Psoas muscle (tissue), 8 donors: ENCODE data around the gene HADH. TPM values are rescaled to one million over a fixed set of nuclear protein-coding genes. Genes with fewer than 3 reads are reported as not detected.
"Not testable (repeated sequence)": the region's sequence is repeated elsewhere in the genome, so short reads cannot be mapped to it uniquely, and the experiment has no call there.

ENCODE experiments used
- ATAC-seq, 4 donors: fragments of 200-7000 bp; cut with Tn5 transposase; one replicate each; pipeline ENCODE4 v1.9.1; 2020; ENCODE audit warnings: moderate library complexity in 3 of 4, mild to moderate bottlenecking in 2 of 4
- DNase-seq, 2 donors: peaks; one replicate each; pipeline ENCODE4 v3.0.0-alpha.2; 2020
- H3K27ac ChIP-seq: fragments of 200-600 bp; one replicate; pipeline ENCODE4 v1.8.0; 2022
- H3K27me3 ChIP-seq, 3 donors: fragments of 200-600 bp in 1 of 3; one replicate each; pipeline versions ENCODE4 v1.6.1 to v1.8.0; 2013 to 2022; ENCODE audit warnings: low read length in 2 of 3, mild to moderate bottlenecking in 2 of 3, moderate library complexity in 1 of 3; ENCODE audit not compliant: insufficient read depth in 3 of 3
- H3K36me3 ChIP-seq, 2 donors: fragments of 200-600 bp in 1 of 2; one replicate each; pipeline versions ENCODE4 v1.6.1 to v1.8.0; 2013 to 2022; ENCODE audit warnings: low read depth in 1 of 2, mild to moderate bottlenecking in 1 of 2, moderate library complexity in 1 of 2; ENCODE audit not compliant: insufficient read depth in 1 of 2
- H3K4me1 ChIP-seq: fragments of 200-600 bp; one replicate; pipeline ENCODE4 v1.8.0; 2022
- H3K4me3 ChIP-seq: fragments of 200-600 bp; one replicate; pipeline ENCODE4 v1.8.0; 2022; ENCODE audit warnings: mild to moderate bottlenecking
- H3K9me3 ChIP-seq: fragments of 200-600 bp; one replicate; pipeline ENCODE4 v1.8.0; 2022
- CTCF ChIP-seq: fragments of 200-600 bp; IDR thresholded peaks from one replicate; pipeline ENCODE4 v1.8.0; 2022; ENCODE audit warnings: antibody characterized with exemption
- WGBS, 3 donors: extraction: QIAGEN DNeasy Blood & Tissue Kit; methylation state at CpG; one replicate each; pipeline versions ENCODE4 v1.1.6 to v1.1.7; 2013; 5-methylcytosine and 5-hydroxymethylcytosine counted together
- intact Hi-C, 2 donors: fragments of 100-400 bp; cut with DNase I; formaldehyde crosslinking; loops; one replicate each; pipeline versions ENCODE4 v1.11.0 to v1.14.2; 2022
- polyA plus RNA-seq, 3 donors: library from polyadenylated mRNA; stranded (reverse); fragments of 200-250 nt; gene quantifications; one replicate each; pipeline ENCODE4 v1.2.3, GENCODE V29; 2013
- total RNA-seq, 4 donors: library from RNA; stranded (reverse); fragmentation: NEBNext Ultra II Directional in 2 of 4; extraction: Animal tissue kit (Norgen Biotek cat#: 25700) in 2 of 4; gene quantifications; one replicate each; pipeline versions ENCODE4 v1.2.1 to v1.2.4, GENCODE V29; 2021 to 2023
- donor health status: healthy with polysubstance abuse.
- donor health status: DM: no; HTN: no; CAD: no; lungs with moderate emphysema.
- donor health status: Bipolar disorder and iron deficiency.
- donor health status: healthy.
- donor health status: DM: yes; HTN: yes; CAD: no.
- donor health status: DM: no; HTN: no; CAD: no.
- donor health status: DM: no; HTN: no; CAD: no.
- donor health status: DM: yes; HTN: yes; CAD: no.

The HADH gene
- total and polyA plus RNA-seq, 7 donors, result 26.6 to 150 (median 103) TPM

GRCh38 chr4:108005807-108006206 lies 16.1 kb downstream of the HADH start:
- no peak overlapping the region for H3K4me3 ChIP-seq
- H3K4me1 ChIP-seq, result peaks cover 74% of the 10 kb centered on the region
- no peak for TF ChIP-seq CTCF
- H3K27me3 ChIP-seq, result no peaks in the 10 kb centered on the region
- peak overlapping the region; percentile 90 for H3K27ac ChIP-seq
- no peaks in the 10 kb centered on the region for H3K9me3 ChIP-seq
- H3K36me3 ChIP-seq, result peaks cover 0 to 9% of the 10 kb centered on the region in 2 donors
- ATAC-seq (peak in 2 of 4 donors; percentile 2 to 14), DNase-seq (no peak)
- intact Hi-C loops, result no loop called here
- WGBS, 3 donors, result 34 to 66% (median 35%) methylated on average over 1 of the region's 1 CpG

- no peaks in the 10 kb centered on the region for H3K9me3 ChIP-seq
- DNase-seq, result no peak
- no peaks in the 10 kb centered on the region for H3K27me3 ChIP-seq
- TF ChIP-seq CTCF, result no peak
- peak in 2 of 4 donors; percentile 17 to 32 for ATAC-seq
- peak overlapping the region; percentile 90 for H3K27ac ChIP-seq
- peaks cover 0 to 15% of the 10 kb centered on the region in 2 donors for H3K36me3 ChIP-seq
- H3K4me3 ChIP-seq, result no peak overlapping the region
- intact Hi-C loops, result no loop called here
- H3K4me1 ChIP-seq, result peaks cover 69% of the 10 kb centered on the region
Observed at GRCh38 chr4:108006361-108006760, 16.7 kb downstream of the HADH start.

GRCh38 chr4:108007984-108008383 lies 18.3 kb downstream of the HADH start:
- peaks cover 70% of the 10 kb centered on the region for H3K4me1 ChIP-seq
- WGBS, 3 donors, result 67 to 80% (median 75%) methylated on average over 7 of the region's 7 CpGs
- H3K27ac ChIP-seq, result peak overlapping the region; percentile 90
- TF ChIP-seq CTCF, result no peak
- H3K4me3 ChIP-seq, result no peak overlapping the region
- no peaks in the 10 kb centered on the region for H3K27me3 ChIP-seq
- peak in 1 of 4 donors; percentile 2 for ATAC-seq
- DNase-seq, result no peak
- intact Hi-C loops, result no loop called here
- H3K9me3 ChIP-seq, result no peaks in the 10 kb centered on the region
- peaks cover 0 to 21% of the 10 kb centered on the region in 2 donors for H3K36me3 ChIP-seq

GRCh38 chr4:108008721-108009120 lies 19.0 kb downstream of the HADH start:
- H3K27me3 ChIP-seq, result no peaks in the 10 kb centered on the region
- TF ChIP-seq CTCF, result no peak
- ATAC-seq (peak; percentile 93 to 95 (median 94)), DNase-seq (no peak)
- peak overlapping the region; percentile 90 for H3K27ac ChIP-seq
- WGBS, 3 donors, result 20 to 46% (median 37%) methylated on average over 2 of the region's 2 CpGs
- intact Hi-C loops, result no loop called here
- peaks cover 0 to 22% of the 10 kb centered on the region in 2 donors for H3K36me3 ChIP-seq
- H3K4me1 ChIP-seq, result peaks cover 67% of the 10 kb centered on the region
- H3K4me3 ChIP-seq, result no peak overlapping the region
- no peaks in the 10 kb centered on the region for H3K9me3 ChIP-seq

GRCh38 chr4:108010167-108010566 lies 20.5 kb downstream of the HADH start:
- peaks cover 0 to 30% of the 10 kb centered on the region in 2 donors for H3K36me3 ChIP-seq
- H3K4me1 ChIP-seq, result peaks cover 53% of the 10 kb centered on the region
- no peak for DNase-seq
- intact Hi-C loops, result no loop called here
- no peak for ATAC-seq
- no peak for TF ChIP-seq CTCF
- no peaks in the 10 kb centered on the region for H3K27me3 ChIP-seq
- 95 to 98% (median 97%) methylated on average over 2 of the region's 2 CpGs for WGBS, 3 donors
- peak overlapping the region; percentile 90 for H3K27ac ChIP-seq
- H3K4me3 ChIP-seq, result no peak overlapping the region
- no peaks in the 10 kb centered on the region for H3K9me3 ChIP-seq

GRCh38 chr4:108012382-108012781 lies 22.7 kb downstream of the HADH start:
- H3K27ac ChIP-seq, result not testable (repeated sequence)

More at GRCh38 chr4:108012382-108012781, 22.7 kb downstream of the HADH start:
- DNase-seq, ATAC-seq, H3K4me3 ChIP-seq, intact Hi-C loops, H3K9me3 ChIP-seq, H3K27me3 ChIP-seq: not testable (repeated sequence)
- WGBS, 3 donors, result 61 to 86% (median 66%) methylated on average over 5 of the region's 5 CpGs
- H3K36me3 ChIP-seq, result peaks cover 0 to 52% of the 10 kb centered on the region in 2 donors
- peaks cover 44% of the 10 kb centered on the region for H3K4me1 ChIP-seq
